ENCODE results near the gene THSD7A.

THSD7A gene

GRCh38 chr7:11620406-11621253 is 211.4 kb downstream of the THSD7A start:
- Histone ChIP-seq H3K4me3 (ENCODE audit: low read depth, low read length) (no peak overlapping the region), H3K27me3 (ENCODE audit: insufficient read depth, low read depth, severe bottlenecking) (no peaks in the 10 kb centered on the region), H3K27ac (no peak overlapping the region), H3K9me3 (ENCODE audit: severe bottlenecking) (no peaks in the 10 kb centered on the region), H3K36me3 (no peaks in the 10 kb centered on the region)
- TF ChIP-seq CTCF (IDR thresholded peaks at IDR 0.05; ENCODE audit: low read depth, low read length): no peak
- DNase-seq: no peak

GRCh38 chr7:11616466-11616865 is 215.5 kb downstream of the THSD7A start:
- Histone ChIP-seq H3K9me3 (ENCODE audit: severe bottlenecking) (no peaks in the 10 kb centered on the region), H3K27ac (no peak overlapping the region), H3K36me3 (no peaks in the 10 kb centered on the region), H3K27me3 (ENCODE audit: insufficient read depth, low read depth, severe bottlenecking) (no peaks in the 10 kb centered on the region), H3K4me3 (ENCODE audit: low read depth, low read length) (no peak overlapping the region)
- TF ChIP-seq CTCF (IDR thresholded peaks at IDR 0.05; ENCODE audit: low read depth, low read length): no peak
- no peak for DNase-seq

GRCh38 chr7:11615174-11615573 is 216.8 kb downstream of the THSD7A start:
- Histone ChIP-seq H3K27me3 (ENCODE audit: insufficient read depth, low read depth, severe bottlenecking) (no peaks in the 10 kb centered on the region), H3K36me3 (no peaks in the 10 kb centered on the region), H3K27ac (no peak overlapping the region), H3K9me3 (ENCODE audit: severe bottlenecking) (no peaks in the 10 kb centered on the region), H3K4me3 (ENCODE audit: low read depth, low read length) (no peak overlapping the region)
- no peak for TF ChIP-seq CTCF (IDR thresholded peaks at IDR 0.05; ENCODE audit: low read depth, low read length)
- no peak for DNase-seq

GRCh38 chr7:11613292-11613930 is 218.6 kb downstream of the THSD7A start:
- no peaks in the 10 kb centered on the region for H3K36me3 ChIP-seq
- DNase-seq: no peak
- TF ChIP-seq CTCF (IDR thresholded peaks at IDR 0.05; ENCODE audit: low read depth, low read length): no peak
- H3K27ac ChIP-seq: no peak overlapping the region
- H3K4me3 ChIP-seq (ENCODE audit: low read depth, low read length): no peak overlapping the region
- no peaks in the 10 kb centered on the region for H3K27me3 ChIP-seq (ENCODE audit: insufficient read depth, low read depth, severe bottlenecking)
- no peaks in the 10 kb centered on the region for H3K9me3 ChIP-seq (ENCODE audit: severe bottlenecking)

GRCh38 chr7:11612737-11613136 is 219.3 kb downstream of the THSD7A start:
- no peak for TF ChIP-seq CTCF (IDR thresholded peaks at IDR 0.05; ENCODE audit: low read depth, low read length)
- Histone ChIP-seq H3K9me3 (ENCODE audit: severe bottlenecking) (no peaks in the 10 kb centered on the region), H3K4me3 (ENCODE audit: low read depth, low read length) (no peak overlapping the region), H3K27me3 (ENCODE audit: insufficient read depth, low read depth, severe bottlenecking) (no peaks in the 10 kb centered on the region), H3K36me3 (no peaks in the 10 kb centered on the region), H3K27ac (no peak overlapping the region)
- no peak for DNase-seq

Data from WERI-Rb-1 (cell line).